ENCODE data around the gene PAN3.

DNA sequence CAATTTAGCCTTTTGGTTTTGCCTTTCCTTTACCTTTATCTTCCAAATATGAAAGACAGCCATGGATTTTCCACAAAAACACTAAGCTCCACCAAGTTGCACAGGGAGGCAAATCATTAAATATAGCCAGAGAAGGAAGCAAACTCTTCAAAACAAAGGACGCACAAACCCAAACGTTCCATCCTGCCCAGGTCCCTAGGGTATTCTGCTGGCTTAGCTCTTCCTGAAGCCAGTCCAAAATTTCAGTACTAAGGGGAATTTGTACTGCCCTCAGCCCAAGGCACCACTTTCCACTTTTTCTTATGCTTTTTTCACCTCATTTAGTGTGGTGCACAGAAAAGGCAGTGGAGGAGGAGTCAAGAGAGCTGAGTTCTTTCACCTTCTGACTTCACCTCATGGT lies 186.7 kb downstream of the PAN3 start:
- TF ChIP-seq GLIS3 (CRISPR knock-in tag; IDR thresholded peaks at IDR 0.05), result no peak
- no peak for TF ChIP-seq ZNF565 (CRISPR knock-in tag; conservative IDR thresholded peaks at IDR 0.05; ENCODE audit: low read depth)
- TF ChIP-seq, protein P1, sequence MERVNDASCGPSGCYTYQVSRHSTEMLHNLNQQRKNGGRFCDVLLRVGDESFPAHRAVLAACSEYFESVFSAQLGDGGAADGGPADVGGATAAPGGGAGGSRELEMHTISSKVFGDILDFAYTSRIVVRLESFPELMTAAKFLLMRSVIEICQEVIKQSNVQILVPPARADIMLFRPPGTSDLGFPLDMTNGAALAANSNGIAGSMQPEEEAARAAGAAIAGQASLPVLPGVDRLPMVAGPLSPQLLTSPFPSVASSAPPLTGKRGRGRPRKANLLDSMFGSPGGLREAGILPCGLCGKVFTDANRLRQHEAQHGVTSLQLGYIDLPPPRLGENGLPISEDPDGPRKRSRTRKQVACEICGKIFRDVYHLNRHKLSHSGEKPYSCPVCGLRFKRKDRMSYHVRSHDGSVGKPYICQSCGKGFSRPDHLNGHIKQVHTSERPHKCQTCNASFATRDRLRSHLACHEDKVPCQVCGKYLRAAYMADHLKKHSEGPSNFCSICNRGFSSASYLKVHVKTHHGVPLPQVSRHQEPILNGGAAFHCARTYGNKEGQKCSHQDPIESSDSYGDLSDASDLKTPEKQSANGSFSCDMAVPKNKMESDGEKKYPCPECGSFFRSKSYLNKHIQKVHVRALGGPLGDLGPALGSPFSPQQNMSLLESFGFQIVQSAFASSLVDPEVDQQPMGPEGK (CRISPR knock-in tag; IDR thresholded peaks at IDR 0.05; ENCODE audit: borderline replicate concordance), result no peak
- TF ChIP-seq, protein P2, sequence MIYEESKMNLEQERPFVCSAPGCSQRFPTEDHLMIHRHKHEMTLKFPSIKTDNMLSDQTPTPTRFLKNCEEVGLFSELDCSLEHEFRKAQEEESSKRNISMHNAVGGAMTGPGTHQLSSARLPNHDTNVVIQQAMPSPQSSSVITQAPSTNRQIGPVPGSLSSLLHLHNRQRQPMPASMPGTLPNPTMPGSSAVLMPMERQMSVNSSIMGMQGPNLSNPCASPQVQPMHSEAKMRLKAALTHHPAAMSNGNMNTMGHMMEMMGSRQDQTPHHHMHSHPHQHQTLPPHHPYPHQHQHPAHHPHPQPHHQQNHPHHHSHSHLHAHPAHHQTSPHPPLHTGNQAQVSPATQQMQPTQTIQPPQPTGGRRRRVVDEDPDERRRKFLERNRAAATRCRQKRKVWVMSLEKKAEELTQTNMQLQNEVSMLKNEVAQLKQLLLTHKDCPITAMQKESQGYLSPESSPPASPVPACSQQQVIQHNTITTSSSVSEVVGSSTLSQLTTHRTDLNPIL (CRISPR knock-in tag; IDR thresholded peaks at IDR 0.05; ENCODE audit: low read depth), result no peak
- TF ChIP-seq PPARA (CRISPR knock-in tag; IDR thresholded peaks at IDR 0.05; ENCODE audit: borderline replicate concordance), result no peak

Data from SK-N-SH treated with all-trans-retinoic acid at 6 μM for 48 hours (cell line).